Stimulated activated CD8-positive, alpha-beta memory T cell treated with anti-CD3 and anti-CD28 coated beads, Interleukin-15, amount 100 ng/mL, for 1 hour (primary cell): ENCODE measurements around the gene REST.
"Not testable (repeated sequence)": the region's sequence is repeated elsewhere in the genome, so short reads cannot be mapped to it uniquely, and the experiment has no call there.

ENCODE experiments used
- DNase-seq: peaks from one replicate; pipeline ENCODE4 v3.0.0-alpha.2; 2020; ENCODE audit warnings: low read depth

The REST gene

DNA sequence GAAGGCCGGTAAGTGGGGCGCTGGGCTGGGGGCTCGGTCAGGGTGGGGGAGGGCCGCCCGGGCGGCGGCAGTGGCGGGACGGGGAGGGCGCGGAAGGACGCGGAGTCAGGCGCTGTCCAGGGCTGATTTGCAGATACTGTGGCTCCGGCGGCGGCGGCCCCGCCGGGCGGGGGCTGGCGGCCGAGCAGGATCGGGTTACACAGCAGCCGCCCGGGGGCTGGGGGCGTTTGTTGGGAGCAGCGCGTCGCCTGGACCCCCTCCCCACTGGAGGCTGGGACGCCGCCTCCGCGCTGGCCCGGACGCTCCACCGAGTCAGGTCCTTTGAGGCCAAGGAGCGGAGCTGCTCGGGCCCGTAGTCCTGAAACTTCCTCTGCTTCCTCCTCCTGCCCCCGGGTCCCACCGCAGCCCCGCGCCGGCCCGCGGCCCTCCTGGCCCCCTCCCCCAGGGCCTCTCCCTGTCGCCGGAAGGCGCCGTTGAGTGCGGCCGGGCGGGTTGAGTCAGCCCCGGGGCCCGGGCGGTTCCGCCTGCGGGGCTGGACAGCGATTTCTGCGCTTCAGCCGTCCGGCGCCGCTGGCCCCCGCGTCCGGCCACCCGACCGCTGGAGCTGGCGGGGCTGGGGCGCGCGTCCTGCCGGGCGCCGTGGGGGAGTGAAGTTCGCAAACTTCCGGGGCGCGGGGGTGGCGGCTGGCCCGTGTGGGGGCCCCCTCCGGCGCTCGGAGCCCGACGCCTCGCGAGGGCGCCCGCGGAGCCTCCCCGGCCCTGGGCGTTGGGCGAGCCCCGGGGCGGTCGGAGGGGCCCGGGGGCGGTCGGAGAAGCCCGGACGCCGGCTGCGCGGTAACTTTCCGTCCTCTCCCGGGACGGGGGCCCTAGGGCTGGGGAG, 746 bp downstream of the REST start:
- peak; percentile 46 for DNase-seq

DNA sequence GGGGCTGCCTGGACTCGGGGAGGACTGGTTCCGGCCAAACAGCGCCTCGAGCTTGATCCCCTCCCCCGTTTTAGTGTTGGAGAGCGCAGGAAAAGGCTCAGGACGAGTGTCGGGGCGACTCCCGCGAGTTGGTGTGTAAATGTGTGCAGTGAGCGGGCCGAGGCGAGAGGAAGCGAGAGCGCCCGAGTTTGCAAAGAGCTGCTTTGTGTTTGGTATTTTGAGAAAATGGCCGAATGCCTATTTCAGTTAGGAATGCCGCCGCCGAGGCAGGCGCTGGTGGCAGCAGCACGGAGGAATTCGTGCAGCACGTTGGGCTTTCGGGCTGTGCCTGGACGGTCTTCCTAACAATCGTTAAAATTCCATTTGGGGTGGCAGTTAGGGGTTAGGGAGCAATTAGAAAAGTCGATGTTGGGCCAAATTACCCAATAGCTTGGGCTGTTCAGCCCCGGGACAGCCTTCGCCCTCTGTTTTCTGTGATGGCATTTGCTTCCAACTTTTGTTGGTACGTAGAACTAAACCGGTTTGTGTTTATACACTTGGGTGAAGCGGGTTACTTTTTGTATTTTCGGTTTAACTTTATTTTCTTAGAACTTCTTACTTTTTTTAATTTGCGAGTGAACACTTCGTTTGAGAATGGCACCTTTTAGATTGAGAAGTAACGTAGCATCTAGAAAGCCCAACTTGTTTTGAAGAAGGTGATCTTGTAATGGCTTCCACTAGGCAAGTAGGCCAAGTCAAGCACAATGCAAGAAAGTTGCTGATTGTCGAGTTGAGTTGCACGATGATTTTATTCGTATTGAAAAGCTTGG, 1.6 kb downstream of the REST start:
- peak; percentile 18 for DNase-seq

DNA sequence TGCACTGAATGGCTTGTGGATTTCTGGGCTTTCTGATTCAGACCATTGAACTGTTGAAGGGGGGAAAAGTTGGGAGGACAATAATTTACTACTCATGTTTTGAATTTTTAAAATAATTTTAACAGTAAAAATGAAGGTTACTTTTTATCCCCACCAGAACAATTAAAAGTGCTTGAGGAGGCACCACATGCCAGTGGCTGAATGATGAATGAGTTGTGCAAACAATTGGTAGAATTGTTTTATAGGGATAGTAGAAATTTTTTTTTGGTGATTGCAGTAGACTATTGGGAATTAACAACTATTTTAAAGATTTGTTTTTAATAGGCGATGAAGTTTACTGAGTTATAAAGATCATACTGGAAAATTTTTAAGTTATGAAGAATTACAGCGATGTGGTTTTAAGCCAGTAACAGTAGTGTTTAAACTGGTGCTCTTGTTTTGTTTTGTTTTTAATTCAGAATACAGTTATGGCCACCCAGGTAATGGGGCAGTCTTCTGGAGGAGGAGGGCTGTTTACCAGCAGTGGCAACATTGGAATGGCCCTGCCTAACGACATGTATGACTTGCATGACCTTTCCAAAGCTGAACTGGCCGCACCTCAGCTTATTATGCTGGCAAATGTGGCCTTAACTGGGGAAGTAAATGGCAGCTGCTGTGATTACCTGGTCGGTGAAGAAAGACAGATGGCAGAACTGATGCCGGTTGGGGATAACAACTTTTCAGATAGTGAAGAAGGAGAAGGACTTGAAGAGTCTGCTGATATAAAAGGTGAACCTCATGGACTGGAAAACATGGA, 2.7 kb downstream of the REST start:
- no peak for DNase-seq

DNA sequence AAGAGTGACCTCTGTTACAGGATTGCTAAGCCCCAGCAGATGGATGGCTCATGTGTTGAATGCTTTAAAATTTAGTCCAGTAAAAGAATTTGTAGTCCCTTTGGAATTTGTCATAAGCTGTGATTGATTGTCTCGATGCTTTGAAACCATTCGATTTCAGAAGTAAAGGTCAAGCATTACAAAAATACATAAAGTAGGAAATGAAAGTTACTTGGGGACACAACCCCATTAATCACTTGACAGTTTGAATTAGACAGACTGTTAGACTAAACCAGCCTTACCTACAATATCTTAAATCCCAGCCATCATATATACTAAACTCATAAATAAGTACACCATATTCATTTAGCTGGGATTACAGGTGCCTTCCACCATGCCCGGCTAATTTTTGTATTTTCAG, 6.6 kb downstream of the REST start:
- no peak for DNase-seq

DNA sequence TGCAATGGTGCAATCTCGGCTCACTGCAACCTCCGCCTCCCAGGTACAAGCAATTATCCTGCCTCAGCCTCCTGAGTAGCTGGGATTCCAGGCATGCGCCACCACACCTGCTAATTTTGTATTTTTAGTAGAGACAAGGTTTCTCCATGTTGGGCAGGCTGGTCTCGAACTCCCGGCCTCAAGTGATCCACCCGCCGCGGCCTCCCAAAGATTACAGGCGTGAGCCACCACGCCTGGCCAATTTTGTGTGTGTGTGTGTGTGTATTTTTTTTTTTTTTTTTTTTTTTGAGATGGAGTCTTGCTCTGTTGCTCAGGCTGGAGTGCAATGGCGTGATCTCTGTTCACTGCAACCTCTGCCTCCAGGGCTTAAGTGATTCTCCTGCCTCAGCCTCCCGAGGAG, 7.3 kb downstream of the REST start:
- DNase-seq: not testable (repeated sequence)

DNA sequence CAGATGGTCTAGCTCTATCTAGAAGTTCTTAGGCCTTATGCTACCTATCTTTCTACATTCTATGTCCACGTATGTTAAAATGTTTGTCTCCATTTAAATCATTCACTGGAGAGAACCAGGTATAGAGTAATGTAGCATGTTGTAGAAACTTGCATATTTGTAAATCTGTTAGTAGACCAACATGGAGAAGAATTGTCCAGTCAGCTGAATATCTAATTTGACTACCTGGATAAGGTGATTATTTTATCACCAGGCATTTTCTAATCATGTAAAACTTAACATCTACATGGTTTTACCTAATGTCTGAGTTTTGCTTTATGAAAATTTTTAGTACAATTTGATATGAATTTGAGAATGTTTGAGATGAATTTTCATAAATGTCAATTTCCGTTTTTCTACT, 19.5 kb downstream of the REST start:
- no peak for DNase-seq

DNA sequence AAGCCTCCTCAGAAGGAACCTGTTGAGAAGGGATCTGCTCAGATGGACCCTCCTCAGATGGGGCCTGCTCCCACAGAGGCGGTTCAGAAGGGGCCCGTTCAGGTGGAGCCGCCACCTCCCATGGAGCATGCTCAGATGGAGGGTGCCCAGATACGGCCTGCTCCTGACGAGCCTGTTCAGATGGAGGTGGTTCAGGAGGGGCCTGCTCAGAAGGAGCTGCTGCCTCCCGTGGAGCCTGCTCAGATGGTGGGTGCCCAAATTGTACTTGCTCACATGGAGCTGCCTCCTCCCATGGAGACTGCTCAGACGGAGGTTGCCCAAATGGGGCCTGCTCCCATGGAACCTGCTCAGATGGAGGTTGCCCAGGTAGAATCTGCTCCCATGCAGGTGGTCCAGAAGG, 22.9 kb downstream of the REST start:
- no peak for DNase-seq

DNA sequence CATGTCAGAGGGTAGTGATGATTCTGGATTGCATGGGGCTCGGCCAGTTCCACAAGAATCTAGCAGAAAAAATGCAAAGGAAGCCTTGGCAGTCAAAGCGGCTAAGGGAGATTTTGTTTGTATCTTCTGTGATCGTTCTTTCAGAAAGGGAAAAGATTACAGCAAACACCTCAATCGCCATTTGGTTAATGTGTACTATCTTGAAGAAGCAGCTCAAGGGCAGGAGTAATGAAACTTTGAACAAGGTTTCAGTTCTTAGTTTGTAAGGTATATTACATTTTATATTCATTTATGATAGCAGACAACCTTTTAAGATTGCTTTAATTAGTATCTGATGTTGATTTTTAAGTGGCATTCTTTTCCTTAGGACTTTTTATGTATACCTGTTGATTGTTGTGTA, 24.2 kb downstream of the REST start:
- no peak for DNase-seq

DNA sequence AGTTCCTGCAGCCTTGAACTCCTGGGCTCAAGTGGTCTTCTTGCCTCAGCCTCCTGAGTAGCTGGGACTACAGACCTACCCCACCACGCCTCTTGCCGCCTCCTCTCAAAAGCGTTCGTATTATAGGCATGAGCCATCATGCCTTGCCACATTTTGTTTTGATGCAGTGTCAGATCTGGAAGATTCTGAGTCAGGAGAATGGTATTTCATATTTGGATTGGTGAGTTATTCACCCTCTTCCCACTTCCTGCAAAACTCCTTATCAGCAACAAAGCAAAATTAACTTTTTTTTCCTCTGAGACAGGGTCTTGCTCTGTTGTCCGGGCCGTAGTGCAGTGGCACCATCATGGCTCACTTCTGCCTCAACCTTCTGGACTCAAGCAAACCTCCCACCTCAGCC, 29.6 kb downstream of the REST start:
- no peak for DNase-seq

DNA sequence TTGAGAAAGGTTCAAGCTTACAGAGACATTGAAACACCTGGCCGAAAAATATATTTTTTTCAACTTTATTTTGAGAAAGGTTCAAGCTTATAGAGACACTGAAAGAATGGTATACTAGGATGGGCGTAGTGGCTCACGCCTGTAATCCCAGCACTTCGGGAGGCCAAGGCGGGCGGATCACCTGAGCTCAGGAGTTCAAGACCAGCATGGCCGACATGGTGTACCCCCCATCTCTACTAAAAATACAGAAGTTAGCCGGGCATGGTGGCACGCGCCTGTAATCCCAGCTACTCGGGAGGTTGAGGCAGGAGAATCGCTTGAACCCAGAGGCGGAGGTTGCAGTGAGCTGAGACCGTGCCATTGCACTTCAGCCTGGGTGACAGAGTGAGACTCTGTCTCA, 32.1 kb downstream of the REST start:
- not testable (repeated sequence) for DNase-seq

DNA sequence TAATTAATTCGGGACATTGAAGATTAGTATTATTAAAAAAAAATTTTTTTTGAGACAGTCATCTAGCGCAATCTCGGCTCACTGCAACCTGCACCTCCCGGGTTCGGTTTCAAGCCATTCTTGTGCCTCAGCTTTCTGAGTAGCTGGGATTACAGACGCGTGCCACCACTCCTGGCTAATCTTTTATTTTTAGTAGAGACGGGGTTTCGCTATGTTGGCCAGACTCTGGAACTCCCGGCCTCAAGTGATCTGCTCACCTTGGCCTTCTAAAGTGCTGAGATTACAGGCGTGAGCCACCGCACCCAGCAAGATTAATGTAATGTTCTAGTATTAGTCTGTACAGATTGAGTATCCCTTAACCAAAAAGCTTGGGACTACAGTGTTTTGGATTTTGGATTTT, 32.7 kb downstream of the REST start:
- DNase-seq: no peak

DNA sequence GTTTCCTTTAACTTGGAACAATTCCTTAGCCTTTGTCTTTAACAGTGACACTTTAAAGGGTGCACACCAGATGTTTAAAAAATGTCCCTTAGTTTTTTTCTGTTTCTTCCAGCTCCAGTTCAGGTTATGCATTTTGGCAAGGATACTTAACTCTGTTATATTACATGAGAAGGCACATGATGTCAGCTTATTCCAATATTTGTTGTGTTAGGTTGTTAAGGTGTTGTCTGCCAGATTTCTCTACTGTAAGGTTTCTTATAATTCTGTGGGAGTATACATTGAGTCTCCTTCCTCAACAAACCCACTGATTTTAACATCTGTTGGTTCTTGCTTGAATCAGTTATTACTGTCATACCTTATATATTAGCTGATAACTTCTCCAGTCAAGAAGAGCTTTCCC, 33.3 kb downstream of the REST start:
- no peak for DNase-seq

DNA sequence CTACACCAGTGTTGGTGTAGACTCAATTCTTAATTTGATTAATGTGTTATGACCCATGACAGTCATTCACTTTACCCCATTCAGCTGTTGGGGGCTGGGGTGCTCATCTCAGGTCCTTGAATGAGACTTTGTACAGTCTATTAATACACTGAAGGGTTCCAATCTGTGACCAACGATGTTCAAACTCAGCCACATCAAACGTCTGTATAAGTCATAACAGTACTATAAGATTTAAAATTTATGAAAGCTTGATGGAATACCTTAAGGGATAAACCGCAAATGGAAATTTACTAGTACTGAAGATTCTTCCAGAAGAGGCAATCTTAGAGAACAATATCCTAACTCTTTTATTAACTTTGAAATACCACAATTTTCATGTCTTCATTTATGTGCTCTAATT, 33.7 kb downstream of the REST start:
- DNase-seq: no peak

DNA sequence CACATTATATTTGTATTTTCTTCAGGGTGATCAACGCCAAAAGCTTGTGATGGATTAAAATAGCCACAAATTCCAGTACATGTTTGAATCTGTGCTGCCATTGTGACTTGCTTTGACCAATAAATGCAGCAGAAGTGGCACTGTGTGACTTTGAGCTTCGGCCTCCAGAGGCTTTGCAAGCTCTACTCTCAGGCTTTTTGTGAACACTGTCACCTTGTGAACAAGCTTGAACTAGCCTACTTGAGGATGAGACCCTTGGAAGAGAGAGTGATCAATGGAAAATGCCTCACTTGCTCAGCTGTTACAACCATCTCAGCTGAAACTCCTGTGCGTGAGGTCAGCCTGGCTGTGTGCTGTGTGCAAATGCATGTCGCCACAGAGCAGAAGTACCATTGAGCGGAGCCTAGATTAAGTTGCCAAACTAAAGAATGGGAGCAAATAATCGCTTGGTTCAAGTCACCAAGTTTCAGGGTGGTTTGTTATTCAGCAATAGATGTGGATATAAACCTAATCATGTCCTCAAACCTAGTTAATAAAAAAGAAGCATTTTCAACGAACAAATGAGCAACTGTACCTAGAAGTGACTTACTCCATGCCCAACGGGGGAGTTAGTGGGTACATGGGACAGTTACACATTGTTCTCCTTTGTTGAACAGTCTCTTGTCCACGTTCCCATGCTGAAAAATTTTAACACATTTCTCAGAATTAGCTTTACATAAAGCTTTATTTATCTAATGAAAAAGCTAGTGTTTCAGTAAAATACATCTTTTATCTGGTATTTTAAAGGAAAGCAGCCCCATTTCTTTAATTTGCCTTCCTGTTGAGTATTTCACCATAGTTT, 46.2 kb downstream of the REST start:
- no peak for DNase-seq

DNA sequence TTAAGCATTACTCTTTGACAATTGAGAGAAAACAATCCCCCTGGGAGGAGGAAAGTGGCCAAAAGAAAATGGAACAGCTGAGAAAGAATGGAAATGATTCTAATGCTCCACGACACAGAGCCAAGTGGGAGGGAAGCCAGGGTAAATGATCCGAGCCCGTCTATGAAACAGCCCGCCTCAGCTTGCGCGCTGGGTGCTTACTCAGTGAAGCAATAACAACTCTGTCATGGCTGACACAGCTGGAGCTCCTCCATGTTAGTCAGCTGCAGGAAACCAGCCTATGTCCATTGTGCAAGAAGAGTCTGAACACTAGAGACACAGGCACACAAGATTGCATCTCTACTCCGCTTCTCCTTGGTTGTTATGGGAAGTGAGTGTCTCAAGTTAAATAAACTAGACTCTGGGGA, 50.4 kb downstream of the REST start:
- no peak for DNase-seq

DNA sequence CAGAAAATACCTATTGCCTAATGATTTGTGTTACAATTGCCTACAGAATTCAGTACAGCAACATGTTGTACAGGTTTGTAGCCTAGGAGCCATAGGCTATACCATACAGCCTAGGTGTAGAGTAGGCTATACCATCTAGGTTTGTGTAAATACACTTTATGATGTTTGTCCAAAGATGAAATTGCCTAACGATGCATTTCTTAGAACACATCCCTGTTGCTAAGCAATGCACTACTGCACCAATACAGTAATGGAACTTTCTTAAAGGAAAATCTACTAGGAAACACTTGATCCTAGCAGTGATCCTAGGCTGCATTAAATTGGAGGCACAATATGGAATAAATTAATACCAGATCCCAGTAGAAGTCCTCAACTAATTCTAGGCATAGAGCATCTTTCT, 51.4 kb downstream of the REST start:
- DNase-seq: no peak

DNA sequence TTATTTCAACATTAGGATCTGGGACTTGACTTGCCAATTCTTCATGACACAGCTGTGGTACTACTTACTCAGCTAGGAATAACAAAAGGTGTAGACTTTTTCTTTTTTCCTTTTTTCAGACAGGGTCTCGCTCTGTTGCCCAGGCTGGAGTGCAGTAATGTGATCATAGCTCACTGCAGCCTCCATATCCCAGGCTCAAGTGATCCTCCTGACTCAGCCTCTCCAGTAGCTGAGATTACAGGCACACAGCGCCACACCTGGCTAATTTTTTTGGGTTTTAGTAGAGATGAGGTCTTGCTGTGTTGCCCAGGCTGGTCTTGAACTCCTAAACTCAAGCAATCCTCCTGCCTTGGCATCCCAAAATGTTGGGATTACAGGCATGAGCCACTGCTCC, 53.4 kb downstream of the REST start:
- DNase-seq: no peak

DNA sequence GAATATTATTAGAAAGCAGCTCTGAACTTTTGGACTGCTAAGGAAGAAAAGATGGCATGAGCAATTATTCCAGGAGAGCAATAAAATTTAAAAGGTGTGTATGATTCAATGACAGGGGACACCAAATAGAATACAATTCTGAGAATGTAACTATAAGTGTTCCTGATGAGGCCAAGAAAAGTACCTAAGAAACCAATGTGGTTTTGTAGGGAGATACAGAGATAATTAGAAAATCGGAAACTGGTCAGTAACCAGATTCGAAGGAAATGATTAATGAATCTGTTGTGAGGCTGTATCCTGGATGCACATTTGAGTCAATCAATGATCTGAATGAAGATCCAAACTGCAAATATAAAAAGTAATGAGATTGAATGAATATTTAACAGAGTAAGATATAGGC, 63.7 kb downstream of the REST start:
- no peak for DNase-seq

DNA sequence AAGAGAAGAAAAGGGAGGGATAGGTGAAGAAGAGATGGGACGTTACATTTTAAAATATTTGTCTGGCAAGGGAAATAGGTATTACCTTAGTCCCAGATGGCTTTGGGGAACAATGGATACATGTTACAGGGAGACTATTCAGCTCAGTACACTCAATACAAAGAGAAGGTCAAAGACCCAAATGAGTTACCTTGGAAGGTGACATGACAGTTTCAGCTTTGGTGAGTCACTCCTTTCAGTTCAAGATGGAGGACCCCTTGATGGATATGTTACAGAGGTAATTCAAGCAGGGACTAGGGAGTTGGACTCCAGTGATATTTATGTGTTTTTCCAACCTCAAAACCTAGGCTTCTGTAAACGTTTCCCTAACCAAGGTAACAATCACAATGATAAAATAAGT, 64.7 kb downstream of the REST start:
- DNase-seq: no peak

DNA sequence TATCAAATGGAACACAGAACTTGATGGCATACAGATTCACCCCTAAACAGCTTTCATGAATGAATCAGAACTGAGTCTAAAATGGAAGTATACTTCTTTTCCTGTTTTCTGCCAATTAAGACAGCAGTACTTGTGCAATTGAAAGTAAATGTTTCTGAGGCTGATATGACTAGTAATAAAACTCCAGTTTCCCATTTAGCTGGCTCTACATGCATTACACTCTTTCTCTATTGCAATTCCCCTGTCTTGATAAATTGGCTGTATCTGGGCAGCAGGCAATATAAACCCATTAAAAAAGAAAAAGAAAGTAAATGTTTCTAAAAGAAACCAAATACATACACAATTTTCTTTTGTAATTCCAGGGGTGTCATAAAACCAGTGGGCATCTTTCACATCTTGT, 65.1 kb downstream of the REST start:
- no peak for DNase-seq

DNA sequence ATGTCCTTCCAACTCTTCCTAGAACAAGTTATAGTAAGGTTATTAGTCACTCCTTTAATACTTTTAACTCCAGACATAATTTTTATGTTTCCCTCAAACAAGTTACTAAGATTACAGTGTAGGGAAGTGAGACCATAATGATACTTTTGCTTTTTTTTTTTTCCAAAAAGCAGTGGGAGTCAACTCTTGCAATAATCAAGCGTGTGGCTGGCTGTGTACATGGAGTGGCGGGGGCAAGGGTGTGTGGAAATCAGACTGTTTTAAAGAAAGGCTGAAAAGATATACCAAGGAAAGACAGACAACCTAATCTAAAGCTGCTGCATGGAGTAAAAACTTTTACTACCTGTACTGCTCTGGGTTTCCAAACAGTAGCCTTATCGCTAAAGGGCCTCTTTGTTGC, 65.6 kb downstream of the REST start:
- no peak for DNase-seq
